ENCODE measurements around the gene DKK3. TPM values are rescaled to one million over a fixed set of nuclear protein-coding genes. Genes with fewer than 3 reads are reported as not detected.

The DKK3 gene
- total RNA-seq, 2 experiments from 2014 or later, result 8.1 to 12.0 TPM

DNA sequence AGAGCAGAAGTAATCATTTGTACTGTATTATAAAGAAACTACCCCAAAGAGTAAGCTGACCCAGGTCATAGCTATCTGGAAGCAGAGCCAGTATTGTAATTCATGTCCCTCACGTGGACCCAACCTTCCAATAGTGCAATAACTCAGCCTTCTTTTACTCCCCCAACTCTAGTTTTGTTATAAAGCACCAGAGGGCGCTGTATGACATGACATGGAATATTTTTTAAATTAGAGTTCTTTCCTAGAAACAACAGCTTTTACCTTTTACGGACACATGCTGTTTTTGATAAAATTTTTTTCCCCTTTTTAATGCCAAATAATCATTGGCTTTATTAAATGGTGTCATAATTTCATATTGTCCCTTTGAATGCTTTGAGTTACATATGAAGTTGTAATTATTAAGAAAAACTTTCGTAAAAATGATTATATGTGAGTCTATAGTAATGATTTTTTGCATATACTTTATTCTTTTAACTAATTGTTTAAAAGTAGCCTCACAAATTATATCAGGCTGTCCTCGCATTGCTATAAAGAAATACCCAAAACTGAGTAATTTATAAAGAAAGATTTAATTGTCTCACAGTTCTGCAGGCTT is 76.9 kb downstream of the DKK3 start:
- ATAC-seq (ENCODE audit: low read depth) (no peak), DNase-seq (no peak)
- Mint-ChIP-seq H3K36me3 (peaks cover 21% of the 10 kb centered on the region), H3K9me3 (no peaks in the 10 kb centered on the region), H3K4me1 (peaks cover 1% of the 10 kb centered on the region), H3K4me3 (no peak overlapping the region), H3K27me3 (no peaks in the 10 kb centered on the region), H3K27ac (no peak overlapping the region)
- POLR2A ChIA-PET, result no interaction called here

DNA sequence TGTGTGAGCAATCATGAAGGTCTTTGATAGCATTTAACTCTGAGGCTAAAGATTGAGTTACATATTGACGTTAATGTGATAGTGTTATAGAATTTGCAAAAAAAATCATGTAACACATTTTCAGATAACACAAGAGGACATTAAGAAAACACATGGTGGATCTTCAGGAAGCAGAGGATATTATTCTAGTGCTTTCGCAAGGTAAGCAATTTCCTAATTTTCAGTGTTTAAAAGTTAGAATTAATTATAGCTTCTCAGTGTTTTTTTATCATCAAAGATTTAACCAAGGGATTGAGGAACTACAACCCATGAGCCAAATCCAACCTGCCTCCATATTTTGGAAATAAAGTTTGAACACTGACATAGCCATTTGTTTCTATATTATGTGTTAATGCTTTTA is 78.5 kb downstream of the DKK3 start:
- Mint-ChIP-seq H3K27me3 (no peaks in the 10 kb centered on the region), H3K9me3 (no peaks in the 10 kb centered on the region), H3K36me3 (peaks cover 32% of the 10 kb centered on the region), H3K4me3 (no peak overlapping the region), H3K27ac (no peak overlapping the region), H3K4me1 (peaks cover 2% of the 10 kb centered on the region)
- DNase-seq (no peak), ATAC-seq (ENCODE audit: low read depth) (no peak)
- POLR2A ChIA-PET, result no interaction called here

DNA sequence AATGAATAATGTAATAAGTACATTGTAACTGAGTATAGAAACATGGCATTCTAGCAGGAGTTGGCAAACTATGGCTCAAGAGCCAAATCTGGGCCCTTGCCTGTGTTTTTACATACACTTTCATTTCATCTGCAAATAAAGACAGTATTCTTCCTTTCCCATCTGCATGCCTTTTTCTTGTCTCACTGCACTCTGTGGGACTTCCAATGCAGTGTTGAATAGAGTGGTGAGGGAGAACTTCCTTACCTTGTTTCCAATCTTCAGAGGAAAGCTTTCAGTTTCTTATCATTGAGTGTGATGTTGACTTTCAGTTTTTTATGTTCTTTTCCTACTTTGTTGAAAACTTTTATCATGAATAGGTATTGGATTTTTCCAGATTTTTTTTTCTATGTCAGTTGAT is 84.6 kb downstream of the DKK3 start:
- H3K36me3 Mint-ChIP-seq, result peaks cover 35% of the 10 kb centered on the region
- H3K4me3 Mint-ChIP-seq, result no peak overlapping the region
- H3K27ac Mint-ChIP-seq, result no peak overlapping the region

DNA sequence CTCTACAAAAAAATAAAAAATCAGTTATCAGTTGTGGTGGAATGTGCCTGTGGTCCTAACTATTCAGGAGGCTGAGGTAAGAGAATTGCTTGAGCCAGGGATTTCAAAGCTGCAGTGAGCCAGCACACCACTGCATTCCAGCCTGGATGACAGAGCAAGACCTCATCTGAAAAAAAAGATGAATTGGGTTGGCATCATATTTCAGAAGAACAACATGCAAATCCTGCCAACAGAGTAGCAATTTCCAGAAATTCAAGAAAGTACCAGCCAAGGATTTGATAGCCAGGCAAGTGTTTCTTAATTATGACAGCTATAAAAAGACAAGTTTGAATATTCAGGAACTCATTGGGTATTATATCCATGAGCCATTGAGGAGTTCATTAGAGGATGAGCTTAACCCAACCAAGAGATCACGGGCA is 91.4 kb downstream of the DKK3 start:
- DNase-seq (no peak), ATAC-seq (ENCODE audit: low read depth) (no peak)
- H3K27me3 Mint-ChIP-seq, result no peaks in the 10 kb centered on the region
- H3K4me3 Mint-ChIP-seq, result no peak overlapping the region
- peaks cover 18% of the 10 kb centered on the region for H3K36me3 Mint-ChIP-seq
- H3K27ac Mint-ChIP-seq, result no peak overlapping the region
- H3K4me1 Mint-ChIP-seq, result peaks cover 1% of the 10 kb centered on the region
- H3K9me3 Mint-ChIP-seq, result no peaks in the 10 kb centered on the region
- POLR2A ChIA-PET, result no interaction called here

More for the DNA sequence above, 84.6 kb downstream of the DKK3 start:
- H3K4me1 Mint-ChIP-seq, result peaks cover 10% of the 10 kb centered on the region
- H3K27me3 Mint-ChIP-seq, result no peaks in the 10 kb centered on the region
- no peaks in the 10 kb centered on the region for H3K9me3 Mint-ChIP-seq
- POLR2A ChIA-PET, result no interaction called here
- ATAC-seq (ENCODE audit: low read depth) (no peak), DNase-seq (no peak)

DNA sequence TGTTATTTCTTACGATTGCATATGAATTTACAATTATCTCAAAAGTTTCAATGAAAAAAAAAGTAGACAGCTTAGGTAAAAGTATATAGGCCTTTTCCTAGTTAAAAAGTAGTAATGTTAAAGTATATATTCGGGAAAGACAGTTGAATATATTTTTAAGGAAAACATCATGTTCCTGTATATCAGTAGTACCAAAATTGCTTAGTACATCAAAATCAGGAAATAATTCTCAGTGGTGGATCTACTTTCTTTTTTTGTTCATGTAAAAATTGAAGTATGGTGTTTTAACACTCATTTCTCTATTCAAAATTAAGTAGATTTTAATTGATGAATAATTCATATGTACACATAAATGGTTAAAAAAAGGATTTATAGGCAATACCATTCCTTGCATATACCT is 92.8 kb downstream of the DKK3 start:
- no peak overlapping the region for H3K4me3 Mint-ChIP-seq
- POLR2A ChIA-PET, result no interaction called here
- H3K27ac Mint-ChIP-seq, result no peak overlapping the region
- H3K9me3 Mint-ChIP-seq, result no peaks in the 10 kb centered on the region
- H3K36me3 Mint-ChIP-seq, result peaks cover 26% of the 10 kb centered on the region
- ATAC-seq (ENCODE audit: low read depth) (no peak), DNase-seq (no peak)
- H3K4me1 Mint-ChIP-seq, result peaks cover 1% of the 10 kb centered on the region
- no peaks in the 10 kb centered on the region for H3K27me3 Mint-ChIP-seq

DNA sequence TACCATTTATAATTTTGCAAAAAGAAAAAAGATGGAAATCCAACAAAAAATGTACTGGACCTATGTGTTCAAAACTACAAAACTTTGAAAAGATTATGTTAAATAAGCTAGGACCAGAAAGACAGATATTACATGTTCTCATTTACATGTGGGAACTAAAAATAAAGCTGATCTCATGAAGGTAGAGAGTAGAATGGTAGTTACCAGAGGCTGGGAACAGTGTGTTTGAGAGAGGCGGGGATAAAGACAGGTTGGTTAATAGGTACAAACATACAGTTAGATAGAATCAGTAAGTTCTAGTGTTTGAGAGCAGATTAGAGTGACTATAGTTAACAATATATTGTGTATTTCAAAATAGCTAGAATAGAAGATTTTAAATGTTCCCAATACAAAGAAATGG is 95.0 kb downstream of the DKK3 start:
- H3K9me3 Mint-ChIP-seq, result no peaks in the 10 kb centered on the region
- peaks cover 28% of the 10 kb centered on the region for H3K36me3 Mint-ChIP-seq
- DNase-seq (no peak), ATAC-seq (ENCODE audit: low read depth) (no peak)
- POLR2A ChIA-PET, result no interaction called here
- no peaks in the 10 kb centered on the region for H3K4me1 Mint-ChIP-seq
- H3K27ac Mint-ChIP-seq, result no peak overlapping the region
- no peak overlapping the region for H3K4me3 Mint-ChIP-seq
- no peaks in the 10 kb centered on the region for H3K27me3 Mint-ChIP-seq

Other genes with a start within 250 kb of the DKK3 start
- 10 to 100 TPM; 43.7 to 46.0 TPM for gene USP47, start 166.7 kb downstream of the DKK3 start, total RNA-seq
- 10 to 100 TPM; 36.9 to 42.6 TPM for gene MICAL2, start 102.0 kb upstream of the DKK3 start, total RNA-seq